SK-N-MC (cell line): ENCODE results near the gene MORN4.
"Not testable (repeated sequence)": the region's sequence is repeated elsewhere in the genome, so short reads cannot be mapped to it uniquely, and the experiment has no call there.

ENCODE experiments used
- EZH2 ChIP-seq: fragments of 200-600 bp; sonication (generic); IDR thresholded peaks from one replicate; pipeline ENCODE4 v1.6.1; 2017; ENCODE audit warnings: antibody characterized with exemption
- FOXP2 ChIP-seq: optimal IDR thresholded peaks from 2 replicates; pipeline ENCODE3; 2011; ENCODE audit warnings: mild to moderate bottlenecking, moderate library complexity; ENCODE audit not compliant: insufficient read depth; ENCODE audit errors: extremely low read length, control extremely low read depth
- POLR2AphosphoS5 ChIP-seq: IDR thresholded peaks from 2 replicates; pipeline ENCODE4 v1.6.1; 2012; ENCODE audit warnings: mild to moderate bottlenecking, low read depth, low read length, borderline replicate concordance

DNA sequence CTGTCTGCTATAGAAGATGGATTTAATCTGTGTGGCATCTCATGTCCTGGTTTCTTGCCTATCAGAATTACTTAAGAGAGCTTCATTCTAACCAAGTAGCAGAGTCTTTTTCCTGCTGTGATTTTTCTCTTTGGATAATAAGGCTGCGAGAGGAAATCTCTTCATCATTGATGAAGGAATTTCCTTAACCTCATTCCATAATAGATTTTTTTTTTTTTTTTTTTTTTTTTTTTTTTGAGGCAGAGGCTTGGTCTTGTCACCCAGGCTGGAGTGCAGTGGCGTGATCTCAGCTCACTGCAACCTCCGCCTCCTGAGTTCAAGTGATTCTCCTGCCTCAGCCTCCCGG is 16.1 kb upstream of the MORN4 start:
- TF ChIP-seq POLR2AphosphoS5, EZH2, FOXP2: not testable (repeated sequence)
